HepG2 (cell line): ENCODE measurements around the gene ADGRV1. TPM values are rescaled to one million over a fixed set of nuclear protein-coding genes. Genes with fewer than 3 reads are reported as not detected.

Experiments
- ATAC-seq: fragments of 200-7000 bp; cut with Tn5 transposase; 3 replicates; pipeline ENCODE4 v1.9.1; 2020; ENCODE audit warnings: mild to moderate bottlenecking, moderate library complexity
- BruUV-seq: library from RNA; stranded (reverse); fragments of 400-500 nt; replicated peaks from 2 replicates; lab custom pipeline; 2021; lab: Mats Ljungman, UMichigan
- CTCF ChIA-PET: fragments of 300-600 bp; formaldehyde crosslinking; extraction: SDS; loops from one replicate; lab custom pipeline; 2021; ENCODE audit warnings: low total read pairs, inconsistent platforms, low intra/inter-chr PET ratio; lab: Yijun Ruan, JAX
- POLR2A ChIA-PET: fragments of 350-600 bp; sonication (Branson Sonifier 250); formaldehyde crosslinking; loops from one replicate; lab custom pipeline; 2020; ENCODE audit warnings: antibody characterized with exemption, inconsistent platforms; lab: Yijun Ruan, JAX
- DNase-seq: peaks from one replicate; pipeline ENCODE4 v3.0.0-alpha.2; 2015; ENCODE audit warnings: low spot score
- FAIRE-seq: peaks from 3 replicates; lab custom pipeline; 2011; peaks lifted over from hg19 to GRCh38; lab: Jason Lieb, UNC
- H2AFZ ChIP-seq: one replicate; pipeline ENCODE4 v1.6.1; 2011; ENCODE audit warnings: low read length, inconsistent platforms
- H3K27ac ChIP-seq: fragments of 300-600 bp; 3 replicates; pipeline ENCODE4 v1.8.0; 2011; ENCODE audit warnings: mixed run types, mild to moderate bottlenecking, mixed read lengths, low read length, inconsistent platforms; ENCODE audit not compliant: insufficient read depth; ENCODE audit errors: extremely low read length
- H3K27me3 ChIP-seq, 2 experiments: fragments of 200-600 bp in 1 of 2; 2 replicates in 1 of 2; 3 replicates in 1 of 2; pipeline versions ENCODE4 v1.6.0 to v1.8.0; 2011; ENCODE audit warnings: low read length in 2 of 2, mild to moderate bottlenecking in 2 of 2, moderate library complexity in 2 of 2, inconsistent platforms in 1 of 2; ENCODE audit not compliant: insufficient read depth in 2 of 2, control insufficient read depth in 1 of 2
- H3K36me3 ChIP-seq, 2 experiments: fragments of 200-600 bp in 1 of 2; replicated peaks in 1 of 2; 2 replicates in 1 of 2; 3 replicates in 1 of 2; pipeline versions ENCODE4 v1.5.1 to v1.8.0; 2011; ENCODE audit warnings: low read length in 2 of 2, inconsistent platforms in 1 of 2; ENCODE audit not compliant: insufficient read depth in 2 of 2, control insufficient read depth in 1 of 2
- H3K4me1 ChIP-seq: 2 replicates; pipeline ENCODE4 v1.5.1; 2012; ENCODE audit warnings: low read length, inconsistent platforms; ENCODE audit not compliant: insufficient read depth
- H3K4me2 ChIP-seq: 2 replicates; pipeline ENCODE4 v1.6.0; 2011; ENCODE audit warnings: low read depth, low read length, inconsistent platforms
- H3K4me3 ChIP-seq, 3 experiments: fragments of 200-600 bp in 1 of 3; sonication (generic), shearing (Covaris generic) in 1 of 3; replicated peaks in 1 of 3; 2 replicates each; pipeline ENCODE4 v1.5.1; 2011 to 2016; ENCODE audit warnings: low read length in 3 of 3, inconsistent platforms in 2 of 3, low read depth in 2 of 3, mild to moderate bottlenecking in 2 of 3, control low read depth in 1 of 3, mixed read lengths in 1 of 3; ENCODE audit not compliant: insufficient read depth in 1 of 3
- H3K79me2 ChIP-seq: one replicate; pipeline ENCODE4 v1.6.1; 2011; ENCODE audit warnings: low read length, inconsistent platforms; ENCODE audit not compliant: insufficient read depth
- H3K9ac ChIP-seq: 2 replicates; pipeline ENCODE4 v1.6.0; 2011; ENCODE audit warnings: mild to moderate bottlenecking, low read depth, low read length, inconsistent platforms; ENCODE audit not compliant: insufficient read depth
- H3K9me3 ChIP-seq: 2 replicates; pipeline ENCODE4 v1.5.1; 2012; ENCODE audit warnings: mild to moderate bottlenecking, low read length
- H4K20me1 ChIP-seq: 2 replicates; pipeline ENCODE4 v1.6.0; 2011; ENCODE audit warnings: inconsistent platforms, mild to moderate bottlenecking, low read length, moderate library complexity; ENCODE audit not compliant: insufficient read depth
- ATF7 ChIP-seq, 2 experiments: fragments of 450-650 bp in 1 of 2; sonication (generic) in 1 of 2; formaldehyde crosslinking in 1 of 2; IDR thresholded peaks; 2 replicates each; pipeline versions ENCODE4 v1.4.0 to v1.6.1; 2016 to 2020; ENCODE audit warnings: antibody characterized with exemption in 1 of 2, mild to moderate bottlenecking in 1 of 2, missing genetic modification reagents in 1 of 2
- CEBPB ChIP-seq: IDR thresholded peaks from 2 replicates; pipeline ENCODE4 v1.6.1; 2011; ENCODE audit warnings: low read depth, low read length, improper control_type of control experiment, borderline replicate concordance
- CTCF ChIP-seq: sonication (generic); formaldehyde crosslinking; IDR thresholded peaks from 2 replicates; pipeline ENCODE4 v1.5.0; 2020; ENCODE audit warnings: mild to moderate bottlenecking, missing genetic modification reagents, moderate library complexity
- DDIT3 ChIP-seq: sonication (generic); formaldehyde crosslinking; IDR thresholded peaks from 2 replicates; pipeline ENCODE4 v1.4.0; 2020; ENCODE audit warnings: mild to moderate bottlenecking, missing genetic modification reagents
- EP300 ChIP-seq, 3 experiments: sonication (generic) in 1 of 3; formaldehyde crosslinking in 1 of 3; IDR thresholded peaks; 2 replicates each; pipeline versions ENCODE4 v1.5.1 to v1.6.1; 2011 to 2020; ENCODE audit warnings: low read depth in 2 of 3, low read length in 2 of 3, borderline replicate concordance in 1 of 3, improper control_type of control experiment in 1 of 3, mild to moderate bottlenecking in 1 of 3, missing genetic modification reagents in 1 of 3, moderate library complexity in 1 of 3
- GATAD2A ChIP-seq: IDR thresholded peaks from 2 replicates; pipeline ENCODE4 v1.6.1; 2016
- HOXA5 ChIP-seq: sonication (generic); formaldehyde crosslinking; IDR thresholded peaks from 2 replicates; pipeline ENCODE4 v1.4.0; 2020; ENCODE audit warnings: missing genetic modification reagents
- MTA1 ChIP-seq: sonication (generic); formaldehyde crosslinking; IDR thresholded peaks from 2 replicates; pipeline ENCODE4 v1.4.0; 2020; ENCODE audit warnings: missing genetic modification reagents, mild to moderate bottlenecking, borderline replicate concordance
- MTF1 ChIP-seq: sonication (generic); formaldehyde crosslinking; IDR thresholded peaks from 2 replicates; pipeline ENCODE4 v1.5.0; 2020; ENCODE audit warnings: missing genetic modification reagents
- SKI ChIP-seq: fragments of 450-650 bp; IDR thresholded peaks from one replicate; pipeline ENCODE4 v1.6.1; 2018; ENCODE audit warnings: mild to moderate bottlenecking; ENCODE audit not compliant: partially characterized antibody
- TFE3 ChIP-seq: IDR thresholded peaks from 2 replicates; pipeline ENCODE4 v1.6.1; 2016
- ZBTB7A ChIP-seq: sonication (generic); formaldehyde crosslinking; IDR thresholded peaks from 2 replicates; pipeline ENCODE4 v1.8.0; 2022; ENCODE audit warnings: mild to moderate bottlenecking, missing genetic modification reagents
- ZKSCAN8 ChIP-seq: IDR thresholded peaks from 2 replicates; pipeline ENCODE4 v1.6.1; 2016; ENCODE audit warnings: borderline replicate concordance, missing genetic modification reagents, missing compliant biosample characterization
- ZNF207 ChIP-seq: fragments of 450-650 bp; IDR thresholded peaks from 2 replicates; pipeline ENCODE4 v1.6.1; 2016; ENCODE audit warnings: antibody characterized with exemption, borderline replicate concordance
- ZNF225 ChIP-seq: sonication (generic); formaldehyde crosslinking; IDR thresholded peaks from 2 replicates; pipeline ENCODE4 v1.4.0; 2020; ENCODE audit warnings: mild to moderate bottlenecking, missing genetic modification reagents
- ZNF382 ChIP-seq: sonication (generic); formaldehyde crosslinking; IDR thresholded peaks from 2 replicates; pipeline ENCODE4 v1.5.0; 2020; ENCODE audit warnings: missing genetic modification reagents, mild to moderate bottlenecking, borderline replicate concordance
- ZNF883 ChIP-seq: sonication (generic); formaldehyde crosslinking; IDR thresholded peaks from 2 replicates; pipeline ENCODE4 v1.5.1; 2020; ENCODE audit warnings: mild to moderate bottlenecking, missing genetic modification reagents; ENCODE audit errors: not compliant biosample characterization
- WGBS: methylation state at CpG from one replicate; pipeline ENCODE4 v1.1.6; 2017; ENCODE audit warnings: low lambda C conversion rate; 5-methylcytosine and 5-hydroxymethylcytosine counted together
- in situ Hi-C: cut with HindIII; loops from 2 replicates; pipeline ENCODE4 v1.10.0; 2017; ENCODE audit warnings: low pct_unique_long_range_greater_than_20kb; ENCODE audit not compliant: extremely low pct_ligation_motif_present
- intact Hi-C: fragments of 100-400 bp; cut with micrococcal nuclease; formaldehyde crosslinking; loops from one replicate; pipeline ENCODE4 v1.10.0; 2022; ENCODE audit not compliant: unreplicated experiment
- polyA plus RNA-seq, 8 experiments: library from polyadenylated mRNA; depleted of rRNA in 3 of 8; stranded (reverse) in 7 of 8; unstranded in 1 of 8; fragments of >200 nt; fragmentation: Illumina TruSeq in 4 of 8; extraction: Trizol in 4 of 8; gene quantifications; 2 replicates each; pipeline versions ENCODE4 v1.2.1 to v1.2.3, GENCODE V29; 2011 to 2016; ENCODE audit warnings: low read depth in 4 of 8, missing spikeins in 1 of 8, mixed read lengths in 1 of 8; ENCODE audit not compliant: insufficient read depth in 1 of 8
- total RNA-seq, 5 experiments: library from RNA; depleted of rRNA; stranded (reverse); fragments of >200 nt; fragmentation: Illumina TruSeq; extraction: Trizol; gene quantifications; 2 replicates each; pipeline ENCODE4 v1.2.3, GENCODE V29; 2016; ENCODE audit warnings: low read depth in 1 of 5
- TF ChIP-seq, protein P1 (sequence below): fragments of 450-650 bp; IDR thresholded peaks from 2 replicates; pipeline ENCODE4 v1.6.1; 2017; ENCODE audit warnings: mild to moderate bottlenecking

Gene ADGRV1
- total and polyA plus RNA-seq, 2 of the 13 experiments (the other 11 are each of a cell fraction or from before 2014, with no cell fraction given), result 1.7 to 3.9 TPM

DNA sequence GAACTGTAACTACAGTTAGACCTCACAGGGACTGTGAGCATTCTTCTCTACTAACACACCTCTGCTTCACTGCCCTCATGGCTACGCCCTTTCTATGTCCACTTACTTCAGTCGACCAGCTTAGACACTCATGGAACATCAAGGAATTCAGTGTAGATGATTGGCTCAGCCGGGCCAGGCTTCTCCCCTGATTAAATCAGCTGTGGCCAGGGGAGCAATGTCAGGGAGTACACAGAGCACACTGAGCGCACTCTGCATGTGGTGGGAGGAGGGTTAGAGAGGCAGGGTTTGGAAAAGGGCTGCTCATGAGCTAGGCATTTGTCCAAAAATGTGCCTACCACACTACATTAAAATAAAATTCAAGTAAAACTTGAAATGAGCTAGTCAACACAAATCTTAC lies 424.0 kb downstream of the ADGRV1 start (continued):
- TF ChIP-seq ZNF382 (no peak), ZNF207 (no peak), MTF1 (CRISPR knock-in tag) (no peak), ZBTB7A (CRISPR knock-in tag) (no peak), EP300 (IDR thresholded peaks at IDR 0.05; ENCODE audit: low read depth in 2 of 2, low read length in 2 of 2) (no peak), EP300 (CRISPR knock-in tag; IDR thresholded peaks at IDR 0.05; ENCODE audit: borderline replicate concordance) (no peak), ATF7 (IDR thresholded peaks at IDR 0.05) (no peak), ATF7 (CRISPR knock-in tag; IDR thresholded peaks at IDR 0.05) (no peak), ZKSCAN8 (CRISPR knock-in tag) (no peak)

- in situ Hi-C loops, result no loop called here
- Histone ChIP-seq H3K9me3 (no peaks in the 10 kb centered on the region), H4K20me1 (no peaks in the 10 kb centered on the region), H2AFZ (no peak overlapping the region), H3K4me3 (no peak overlapping the region), H3K79me2 (no peaks in the 10 kb centered on the region), H3K9ac (no peak overlapping the region), H3K27me3 (no peaks in the 10 kb centered on the region), H3K4me2 (no peak overlapping the region), H3K27ac (no peak overlapping the region), H3K36me3 (no peaks in the 10 kb centered on the region), H3K4me1 (peaks cover 17% of the 10 kb centered on the region)
- peak; percentile 66 for DNase-seq
- 38% methylated on average over 3 of the region's 3 CpGs for WGBS
- intact Hi-C loops, result no loop called here
- ChIA-PET CTCF (no interaction called here), POLR2A (no interaction called here)
- no peak for FAIRE-seq
- BruUV-seq, result no TSS peak
- ATAC-seq, result peak; percentile 69
- TF ChIP-seq, protein P1, sequence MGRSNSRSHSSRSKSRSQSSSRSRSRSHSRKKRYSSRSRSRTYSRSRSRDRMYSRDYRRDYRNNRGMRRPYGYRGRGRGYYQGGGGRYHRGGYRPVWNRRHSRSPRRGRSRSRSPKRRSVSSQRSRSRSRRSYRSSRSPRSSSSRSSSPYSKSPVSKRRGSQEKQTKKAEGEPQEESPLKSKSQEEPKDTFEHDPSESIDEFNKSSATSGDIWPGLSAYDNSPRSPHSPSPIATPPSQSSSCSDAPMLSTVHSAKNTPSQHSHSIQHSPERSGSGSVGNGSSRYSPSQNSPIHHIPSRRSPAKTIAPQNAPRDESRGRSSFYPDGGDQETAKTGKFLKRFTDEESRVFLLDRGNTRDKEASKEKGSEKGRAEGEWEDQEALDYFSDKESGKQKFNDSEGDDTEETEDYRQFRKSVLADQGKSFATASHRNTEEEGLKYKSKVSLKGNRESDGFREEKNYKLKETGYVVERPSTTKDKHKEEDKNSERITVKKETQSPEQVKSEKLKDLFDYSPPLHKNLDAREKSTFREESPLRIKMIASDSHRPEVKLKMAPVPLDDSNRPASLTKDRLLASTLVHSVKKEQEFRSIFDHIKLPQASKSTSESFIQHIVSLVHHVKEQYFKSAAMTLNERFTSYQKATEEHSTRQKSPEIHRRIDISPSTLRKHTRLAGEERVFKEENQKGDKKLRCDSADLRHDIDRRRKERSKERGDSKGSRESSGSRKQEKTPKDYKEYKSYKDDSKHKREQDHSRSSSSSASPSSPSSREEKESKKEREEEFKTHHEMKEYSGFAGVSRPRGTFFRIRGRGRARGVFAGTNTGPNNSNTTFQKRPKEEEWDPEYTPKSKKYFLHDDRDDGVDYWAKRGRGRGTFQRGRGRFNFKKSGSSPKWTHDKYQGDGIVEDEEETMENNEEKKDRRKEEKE, result no peak
- peak; percentile 58 for TF ChIP-seq GATAD2A (CRISPR knock-in tag)
- TF ChIP-seq TFE3 (CRISPR knock-in tag), result no peak
- peak; percentile 78 for TF ChIP-seq CEBPB
- no peak for TF ChIP-seq ZNF883 (CRISPR knock-in tag)
- TF ChIP-seq HOXA5 (CRISPR knock-in tag), result no peak
- no peak for TF ChIP-seq DDIT3 (CRISPR knock-in tag)
- TF ChIP-seq ZNF225 (CRISPR knock-in tag), result no peak
- TF ChIP-seq SKI, result peak; percentile 35
- no peak for TF ChIP-seq MTA1
- no peak for TF ChIP-seq CTCF (CRISPR knock-in tag)
Observed at GRCh38 chr5:90983148-90983547, 424.6 kb downstream of the ADGRV1 start.
